ENCODE measurements around the gene MYOF.
"Not testable (repeated sequence)": the region's sequence is repeated elsewhere in the genome, so short reads cannot be mapped to it uniquely, and the experiment has no call there.

Gene MYOF

GRCh38 chr10:93336110-93336509, 146.0 kb downstream of the MYOF start:
- DNase-seq: no peak

GRCh38 chr10:93334901-93335327, 147.2 kb downstream of the MYOF start:
- no peak for DNase-seq

GRCh38 chr10:93334181-93334580, 148.0 kb downstream of the MYOF start:
- DNase-seq: no peak

- DNase-seq: no peak
Measured at GRCh38 chr10:93333278-93333978, 148.7 kb downstream of the MYOF start.

- DNase-seq: no peak
Measured at GRCh38 chr10:93330824-93331223, 151.3 kb downstream of the MYOF start.

DNA sequence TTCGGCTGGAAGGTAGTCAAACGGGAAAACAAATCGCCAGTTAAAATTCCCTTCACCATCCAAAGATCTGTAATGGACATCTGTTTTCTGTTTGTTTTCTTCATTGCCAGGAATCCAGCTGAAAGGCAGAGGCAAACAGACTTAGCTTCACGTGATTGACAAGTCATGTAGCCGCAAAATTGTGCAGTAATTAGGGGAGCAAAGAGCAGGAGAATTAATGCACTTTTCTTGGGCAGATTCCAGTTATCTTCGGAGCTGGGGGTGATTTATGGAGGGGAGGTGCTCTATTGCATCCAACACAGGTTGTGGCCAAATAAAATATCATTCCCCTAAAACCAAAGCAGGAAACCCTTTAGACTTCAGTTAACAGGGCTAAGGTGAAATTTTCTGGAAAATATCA, 162.2 kb downstream of the MYOF start:
- DNase-seq: no peak

DNA sequence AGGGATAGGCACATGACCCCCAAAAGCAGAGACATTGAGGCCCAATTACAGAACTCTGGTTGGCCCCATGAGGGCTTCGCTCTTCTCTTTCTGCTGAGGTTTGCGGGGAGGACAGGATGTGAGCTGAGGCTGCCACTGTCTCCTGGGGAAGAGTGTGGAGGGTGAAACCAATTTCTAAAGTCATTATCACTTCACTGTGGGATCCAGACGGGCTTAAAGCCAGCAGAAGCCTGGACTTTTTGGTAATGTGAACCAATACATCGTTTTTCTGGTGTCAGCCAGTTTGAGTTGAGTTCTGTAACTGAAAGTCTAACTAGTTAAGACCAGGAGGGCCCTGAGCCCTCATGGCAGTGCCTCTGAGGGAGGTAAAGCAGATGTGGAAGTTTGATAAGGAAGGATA, 163.0 kb downstream of the MYOF start:
- DNase-seq: no peak

- no peak for DNase-seq
Measured at GRCh38 chr10:93315246-93315645, 166.9 kb downstream of the MYOF start.

DNA sequence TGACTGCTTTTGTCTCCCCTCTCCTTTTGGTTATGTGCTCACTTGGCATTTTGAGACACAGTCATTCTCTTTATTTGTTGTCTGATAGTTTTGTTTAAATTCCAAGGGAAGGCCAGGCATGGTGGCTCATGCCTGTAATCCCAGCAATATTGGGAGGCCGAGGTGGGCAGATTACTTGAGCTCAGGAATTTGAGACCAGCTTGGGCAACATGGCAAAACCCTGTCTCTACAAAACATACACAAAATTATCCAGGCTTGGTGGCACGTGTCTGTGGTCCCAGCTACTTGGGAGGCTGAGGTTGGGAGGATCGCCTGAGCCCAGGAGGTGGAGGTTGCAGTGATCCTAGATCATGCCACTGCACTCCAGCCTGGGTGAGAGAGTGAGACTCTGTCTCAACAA, 167.5 kb downstream of the MYOF start:
- DNase-seq: not testable (repeated sequence)

DNA sequence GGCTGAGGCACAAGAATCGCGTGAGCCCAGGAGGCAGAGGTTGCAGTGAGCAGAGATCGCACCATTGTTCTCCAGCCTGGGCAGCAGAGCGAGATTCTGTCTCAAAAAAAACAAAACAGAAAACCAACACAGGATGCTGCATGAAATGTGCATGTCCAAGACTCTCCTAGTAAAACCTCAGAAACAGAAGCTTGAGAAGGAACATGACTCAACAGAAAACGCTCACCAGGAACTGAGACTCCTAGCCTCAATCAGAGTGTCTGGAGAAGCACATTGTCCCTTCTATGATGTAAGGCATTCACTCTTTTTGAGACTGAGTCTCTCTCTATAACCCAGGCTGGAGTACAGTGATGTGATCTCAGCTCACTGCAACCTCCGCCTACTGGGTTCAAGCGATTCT, 168.3 kb downstream of the MYOF start:
- DNase-seq: no peak

- DNase-seq: no peak
Measured at GRCh38 chr10:93309062-93309461, 173.1 kb downstream of the MYOF start.

DNA sequence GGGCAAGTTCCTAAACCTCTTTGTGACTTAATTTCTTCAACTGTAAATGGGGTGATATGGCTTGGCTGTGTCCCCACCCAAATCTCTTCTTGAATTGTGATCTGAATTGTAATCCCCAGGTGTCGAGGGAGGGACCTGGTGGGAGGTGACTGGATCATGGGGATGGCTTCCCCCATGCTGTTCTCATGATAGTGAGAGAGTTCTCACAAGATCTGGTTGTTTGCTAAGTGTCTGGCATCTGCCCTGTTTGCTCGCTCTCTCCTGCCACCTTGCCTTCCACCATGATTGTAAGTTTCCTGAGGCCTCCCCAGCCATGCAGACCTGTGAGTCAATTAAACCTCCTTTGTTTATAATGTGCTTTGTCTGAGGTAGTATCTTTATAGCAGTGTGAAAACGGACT, 177.0 kb downstream of the MYOF start:
- no peak for DNase-seq

DNA sequence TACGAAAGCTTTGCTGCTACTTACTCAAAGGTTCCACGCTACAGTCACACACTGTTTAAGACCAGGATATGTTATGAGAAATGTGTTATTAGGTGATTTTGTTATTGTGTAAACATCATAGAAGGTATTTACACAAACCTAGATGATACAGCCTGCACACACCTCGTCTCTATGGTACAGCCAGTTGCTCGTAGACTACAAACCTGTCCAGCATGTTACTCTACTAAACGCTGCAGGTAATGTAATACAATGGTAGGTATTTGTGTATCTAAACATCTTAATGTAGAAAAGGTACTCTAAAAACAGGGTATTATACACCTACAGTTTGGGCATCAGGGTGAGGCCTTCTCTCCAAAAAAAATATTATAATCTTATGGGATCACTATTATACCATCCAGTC, 181.2 kb downstream of the MYOF start:
- no peak for DNase-seq

- DNase-seq: no peak
Measured at GRCh38 chr10:93300288-93300917, 181.7 kb downstream of the MYOF start.

GRCh38 chr10:93299606-93300287, 182.4 kb downstream of the MYOF start:
- DNase-seq: no peak

- no peak for DNase-seq
Measured at GRCh38 chr10:93299195-93299594, 182.9 kb downstream of the MYOF start.

- no peak for DNase-seq
Measured at GRCh38 chr10:93296151-93296550, 186.0 kb downstream of the MYOF start.

DNA sequence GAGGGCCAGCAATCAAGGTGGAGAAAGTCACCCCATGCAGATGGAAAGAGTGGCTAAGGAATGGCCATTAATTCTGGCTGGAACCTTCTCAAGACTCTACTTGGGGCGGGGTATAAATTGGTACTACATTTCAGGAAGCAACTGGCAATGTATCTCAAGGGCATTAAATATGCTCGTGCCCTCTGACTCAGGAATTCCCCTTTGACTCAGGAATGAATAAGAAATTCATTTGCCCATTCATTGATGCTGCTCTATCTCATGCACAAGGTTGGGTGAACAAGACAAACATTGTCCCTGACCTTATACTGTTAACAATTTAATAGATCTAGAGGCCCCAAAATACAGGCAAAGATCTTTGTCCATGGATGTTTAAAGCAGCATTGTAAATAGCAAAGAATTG, 188.1 kb downstream of the MYOF start:
- DNase-seq: no peak

GRCh38 chr10:93290661-93291354, 191.3 kb downstream of the MYOF start:
- no peak for DNase-seq

DNA sequence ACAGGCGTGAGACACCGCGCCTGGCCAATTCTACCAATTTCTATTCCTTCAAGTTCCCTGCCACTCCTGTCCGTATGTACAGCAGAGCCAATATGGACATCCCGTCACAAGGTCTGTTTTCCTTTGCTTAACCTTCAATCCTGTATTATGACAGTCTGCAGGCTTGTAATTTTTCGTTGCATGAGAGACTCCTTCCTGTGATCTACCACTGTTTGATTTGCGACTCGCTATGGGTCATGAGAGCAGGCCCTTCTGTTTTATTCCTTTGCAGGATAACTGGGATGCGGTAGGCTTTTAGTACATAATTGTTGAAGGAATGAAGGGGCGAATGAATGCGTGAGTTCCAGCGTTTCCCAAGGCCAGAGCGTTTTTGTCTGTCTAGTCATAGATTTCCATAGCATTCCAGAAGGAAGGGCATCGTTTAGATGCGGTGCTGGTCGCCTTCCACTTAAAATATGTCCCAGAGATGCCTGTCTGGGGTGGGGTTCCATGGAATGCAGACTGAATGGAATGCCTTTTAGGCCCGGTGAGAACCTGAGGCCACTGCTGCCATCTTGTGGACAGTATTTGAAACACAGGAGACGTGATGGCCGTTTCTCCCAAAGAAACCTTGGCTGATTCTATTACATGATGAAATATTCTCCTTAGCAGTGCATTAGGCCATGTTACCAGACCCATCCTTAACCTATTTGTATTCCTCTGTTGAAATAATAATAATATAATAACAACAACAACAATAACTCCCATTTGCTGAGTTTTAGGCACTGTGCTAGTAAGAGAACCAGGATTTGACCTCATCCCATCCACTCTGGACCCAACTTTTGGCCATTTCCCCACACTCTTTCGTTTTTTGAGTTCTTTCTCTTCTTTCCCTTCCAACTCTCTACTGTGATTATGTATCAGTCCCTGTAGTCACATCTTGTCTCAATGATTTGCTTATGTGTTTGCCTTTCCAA, 193.2 kb downstream of the MYOF start:
- no peak for DNase-seq

DNA sequence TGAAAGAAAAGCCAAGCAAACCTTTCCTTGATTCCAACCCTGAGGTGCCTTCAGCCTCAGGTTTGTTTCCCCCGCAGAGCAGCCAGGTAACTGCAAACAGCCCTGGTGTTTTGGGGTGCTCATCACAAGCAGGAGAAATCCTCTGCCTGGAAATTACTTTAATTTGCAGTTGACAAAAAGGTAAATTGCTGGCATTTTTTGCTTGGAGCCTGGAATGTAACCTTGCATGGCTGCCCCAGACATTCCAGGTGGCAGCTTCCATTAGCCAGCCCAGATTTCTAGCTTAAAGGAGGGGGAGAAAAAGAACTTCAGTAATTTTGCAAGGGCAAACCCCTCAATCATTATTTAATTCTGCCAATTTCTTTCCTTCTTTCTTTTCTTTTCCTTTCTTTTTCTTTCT, 194.4 kb downstream of the MYOF start:
- DNase-seq: no peak

GRCh38 chr10:93284246-93284645, 197.9 kb downstream of the MYOF start:
- not testable (repeated sequence) for DNase-seq

DNA sequence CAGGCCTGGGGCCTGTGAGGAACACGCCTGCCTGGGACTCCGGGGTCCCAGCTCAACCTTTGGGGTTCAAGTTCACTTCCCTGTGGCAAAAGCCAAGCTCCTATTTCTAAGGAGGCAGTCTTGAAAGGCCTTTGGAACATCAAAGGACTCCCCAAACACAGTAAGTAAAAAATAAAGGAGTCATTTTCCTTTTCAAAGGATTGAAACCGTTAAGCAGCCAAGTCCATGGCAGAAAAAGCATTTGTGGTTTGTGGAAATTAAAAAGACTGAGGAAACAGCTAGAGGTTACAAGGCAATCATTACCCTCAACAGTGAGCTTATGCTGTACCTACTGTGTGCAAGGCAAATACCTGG, 200.8 kb downstream of the MYOF start:
- DNase-seq: no peak
